SW 1271 (cell line): ENCODE measurements around the gene CCDC174.

Experiments used
- DNase-seq, 2 experiments: peaks; one replicate each; lab custom pipeline; 2025; lab: John Stamatoyannopoulos, UW

CCDC174 gene

DNA sequence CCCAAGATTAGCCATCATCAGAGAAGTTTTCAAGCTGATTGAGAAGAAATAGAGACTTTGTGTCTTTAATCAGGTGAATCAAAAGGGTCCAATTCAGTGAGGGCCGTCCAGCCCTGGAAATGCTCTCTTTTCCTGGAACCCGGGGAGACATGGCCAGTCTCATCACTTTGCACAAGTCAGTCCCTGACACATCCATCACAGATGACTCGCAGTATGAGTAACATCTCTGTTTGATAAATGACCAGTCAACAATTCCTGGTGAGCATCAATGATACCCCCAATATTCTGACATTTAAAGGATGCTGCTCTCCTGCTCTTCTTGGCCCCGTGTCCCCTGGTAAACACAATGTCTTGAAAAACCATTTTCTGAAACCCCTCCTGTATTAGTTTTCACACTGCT is 50.1 kb downstream of the CCDC174 start:
- DNase-seq: no peak

DNA sequence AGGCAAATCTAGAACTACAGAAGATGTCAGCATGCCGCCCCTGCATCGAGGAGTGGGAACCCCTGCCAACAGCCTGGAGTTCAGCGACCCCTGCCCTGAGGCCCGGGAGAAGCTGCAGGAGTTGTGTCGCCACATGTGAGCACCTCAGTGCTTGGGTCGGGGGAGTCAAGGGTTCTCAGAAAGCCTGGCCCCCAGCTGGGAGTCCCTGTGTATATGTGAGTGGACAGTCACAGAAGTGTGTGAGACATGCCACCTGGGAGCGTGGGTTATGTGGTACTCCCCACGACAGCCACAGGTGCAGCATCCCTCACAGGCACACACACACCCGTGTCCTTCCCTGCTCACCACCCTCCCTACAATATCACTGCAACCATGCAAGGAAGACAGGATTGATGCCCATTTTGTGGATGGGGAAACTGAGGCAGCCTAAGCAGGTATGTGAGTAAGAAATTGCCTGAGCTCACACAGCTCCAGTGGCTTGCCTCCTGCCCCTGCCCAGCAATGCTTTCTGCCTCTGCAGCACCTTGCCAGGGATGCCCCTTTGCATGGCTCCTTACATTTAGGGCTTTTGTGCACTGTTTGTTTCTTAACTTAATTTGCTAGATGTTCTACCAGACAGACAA is 51.7 kb downstream of the CCDC174 start:
- DNase-seq: no peak

DNA sequence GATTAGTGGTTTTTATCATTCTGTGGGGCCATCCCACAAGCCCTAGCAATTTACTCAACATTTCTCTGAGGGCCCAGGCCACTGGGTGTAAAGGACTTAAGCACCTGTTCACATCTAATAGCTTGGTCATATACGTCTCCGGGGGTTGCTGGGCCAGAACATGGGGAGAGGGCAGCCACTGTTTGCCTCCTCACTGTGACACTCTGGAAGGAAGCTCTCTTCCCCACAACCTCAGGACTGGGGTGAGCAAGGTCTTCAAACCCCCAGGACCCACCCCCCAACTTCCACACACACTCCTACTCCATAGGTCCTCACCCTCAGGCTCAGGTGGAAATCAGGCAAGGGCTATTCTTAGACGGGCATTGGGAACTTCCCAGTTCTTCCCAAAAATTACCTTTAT is 52.2 kb downstream of the CCDC174 start:
- DNase-seq: no peak

- DNase-seq: no peak
Observed at GRCh38 chr3:14706096-14706495, 54.5 kb downstream of the CCDC174 start.

DNA sequence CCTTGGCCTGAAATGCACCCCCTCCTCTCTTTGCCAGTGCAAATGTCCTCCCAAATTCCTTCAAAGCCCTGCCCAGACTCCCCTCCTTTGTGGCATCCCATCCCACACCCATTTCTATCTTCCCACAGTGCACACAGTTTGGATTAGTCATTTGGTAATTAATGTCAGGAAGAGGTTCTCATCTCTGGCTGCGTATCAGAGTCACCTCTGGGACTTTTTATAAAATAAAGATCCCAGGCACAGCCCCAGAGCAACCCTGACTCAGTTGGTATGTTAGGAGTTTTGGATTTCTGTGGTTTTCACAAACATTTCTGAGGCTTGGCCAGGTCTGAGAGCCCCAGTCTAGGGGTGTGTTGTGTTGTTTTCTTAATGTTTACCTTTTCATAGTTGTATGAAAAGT is 65.0 kb downstream of the CCDC174 start:
- no peak for DNase-seq

- DNase-seq: no peak
Observed at GRCh38 chr3:14717307-14717706, 65.7 kb downstream of the CCDC174 start.

GRCh38 chr3:14718539-14718938 is 67.0 kb downstream of the CCDC174 start:
- DNase-seq: no peak

DNA sequence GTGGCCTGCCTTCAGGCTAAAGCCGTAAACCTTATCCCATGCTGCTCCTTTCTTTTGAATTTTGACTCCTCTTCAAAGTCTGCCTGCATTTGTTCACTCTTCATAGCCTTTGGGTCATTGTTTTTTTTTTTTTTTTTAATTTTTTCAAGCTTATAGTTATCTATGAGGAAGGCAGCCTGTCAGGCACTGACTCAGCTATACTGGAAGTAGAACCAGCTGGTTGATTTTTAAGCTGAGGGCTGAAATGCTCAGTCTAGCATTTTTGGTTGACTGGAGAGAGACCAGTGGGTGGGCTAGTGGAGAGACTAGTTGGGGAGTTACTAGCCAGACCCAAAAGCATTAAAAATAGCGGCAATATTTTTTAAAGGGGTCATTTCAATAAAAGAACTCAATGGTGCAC is 67.4 kb downstream of the CCDC174 start:
- DNase-seq: no peak

- no peak for DNase-seq
Observed at GRCh38 chr3:14721126-14721864, 69.7 kb downstream of the CCDC174 start.
